Memory B cell (primary cell): ENCODE results near the gene NTSR1.

Experiments
- ATAC-seq: fragments of 150-1000 bp; cut with Tn5 transposase; 2 replicates; pipeline ENCODE4 v1.10.0; 2021; ENCODE audit warnings: low read depth, mild to moderate bottlenecking, moderate library complexity
- DNase-seq, 2 donors: peaks; one replicate each; pipeline ENCODE4 v3.0.0; 2022; ENCODE audit warnings: low spot score in 2 of 2
- H3K27ac Mint-ChIP-seq: one replicate; pipeline ENCODE4 v1.8.0; 2022; ENCODE audit warnings: mild to moderate bottlenecking, moderate library complexity, mixed read lengths
- H3K27me3 Mint-ChIP-seq: one replicate; pipeline ENCODE4 v1.8.0; 2022; ENCODE audit warnings: mixed read lengths
- H3K36me3 Mint-ChIP-seq: one replicate; pipeline ENCODE4 v1.8.0; 2022; ENCODE audit warnings: mild to moderate bottlenecking, mixed read lengths
- H3K4me1 Mint-ChIP-seq: one replicate; pipeline ENCODE4 v1.8.0; 2022; ENCODE audit warnings: mixed read lengths
- H3K4me3 Mint-ChIP-seq: one replicate; pipeline ENCODE4 v1.8.0; 2022; ENCODE audit warnings: mild to moderate bottlenecking, moderate library complexity, mixed read lengths
- H3K9me3 Mint-ChIP-seq: one replicate; pipeline ENCODE4 v1.8.0; 2022; ENCODE audit warnings: mixed read lengths

The NTSR1 gene

DNA sequence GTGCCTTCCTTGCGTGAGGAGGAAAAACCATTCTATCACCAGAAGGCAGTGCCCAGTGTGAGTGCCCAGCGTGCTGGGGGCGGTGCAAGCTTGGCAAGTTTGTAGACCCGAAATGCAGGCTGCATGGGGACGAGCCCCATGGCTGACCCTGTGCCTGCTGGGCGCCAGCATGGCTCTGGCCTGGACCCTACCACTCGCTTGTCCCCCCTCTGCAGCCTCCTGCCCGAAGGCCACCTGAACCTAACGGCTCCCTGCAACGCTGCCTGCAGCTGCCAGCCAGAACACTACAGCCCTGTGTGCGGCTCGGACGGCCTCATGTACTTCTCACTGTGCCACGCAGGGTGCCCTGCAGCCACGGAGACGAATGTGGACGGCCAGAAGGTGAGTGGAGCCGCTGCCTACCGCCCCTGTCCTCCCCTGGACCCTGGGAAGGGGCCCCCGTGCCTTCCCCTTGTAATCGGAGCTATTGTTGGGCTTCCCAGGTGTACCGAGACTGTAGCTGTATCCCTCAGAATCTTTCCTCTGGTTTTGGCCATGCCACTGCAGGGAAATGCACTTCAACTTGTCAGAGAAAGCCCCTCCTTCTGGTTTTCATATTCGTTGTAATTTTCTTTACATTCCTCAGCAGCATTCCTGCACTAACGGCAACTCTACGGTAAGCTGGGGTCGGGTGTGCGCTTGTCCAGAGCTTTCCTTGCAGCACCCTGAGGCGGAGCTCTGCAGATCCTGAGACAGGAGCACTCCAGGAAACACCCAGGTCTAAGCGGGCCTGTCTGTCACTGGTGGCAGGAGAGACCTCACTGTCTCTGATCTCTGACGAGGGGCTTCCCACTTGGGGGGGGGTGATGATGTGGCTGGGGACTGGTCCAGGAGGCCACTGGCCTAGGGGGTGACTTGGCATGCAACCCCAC lies 40.9 kb upstream of the NTSR1 start:
- no peaks in the 10 kb centered on the region for H3K4me1 Mint-ChIP-seq
- H3K27ac Mint-ChIP-seq = no peak overlapping the region
- H3K36me3 Mint-ChIP-seq = peaks cover 2% of the 10 kb centered on the region
- DNase-seq = no peak
- H3K9me3 Mint-ChIP-seq = no peaks in the 10 kb centered on the region
- no peaks in the 10 kb centered on the region for H3K27me3 Mint-ChIP-seq
- ATAC-seq = no peak
- H3K4me3 Mint-ChIP-seq = no peak overlapping the region

DNA sequence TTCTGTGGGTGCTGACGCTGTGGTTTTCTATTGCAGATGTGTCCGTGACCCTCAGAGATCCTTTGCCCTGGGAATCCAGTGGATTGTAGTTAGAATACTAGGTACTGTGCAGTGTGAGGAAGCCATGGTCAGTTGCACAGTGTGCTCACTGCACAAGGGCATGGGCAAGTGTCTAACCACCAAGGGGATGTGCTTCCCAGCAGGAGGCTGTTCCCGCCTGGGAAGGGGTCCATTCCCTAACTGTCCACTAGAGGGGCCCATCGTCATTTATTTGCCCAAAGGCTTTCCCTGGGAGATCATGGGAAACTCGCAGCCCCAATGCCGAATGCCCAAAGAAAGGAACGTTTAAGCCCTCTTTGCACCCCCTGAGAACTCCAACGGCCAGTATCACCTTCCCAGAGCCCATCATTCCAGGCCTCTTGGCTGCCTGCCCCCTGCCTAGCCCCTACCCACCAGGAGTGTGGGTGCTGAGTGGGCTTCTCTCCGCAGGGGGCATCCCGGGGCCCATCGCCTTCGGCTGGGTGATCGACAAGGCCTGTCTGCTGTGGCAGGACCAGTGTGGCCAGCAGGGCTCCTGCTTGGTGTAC lies 40.1 kb upstream of the NTSR1 start:
- Mint-ChIP-seq H3K4me3 (no peak overlapping the region), H3K27me3 (no peaks in the 10 kb centered on the region), H3K27ac (no peak overlapping the region), H3K9me3 (no peaks in the 10 kb centered on the region), H3K36me3 (peaks cover 2% of the 10 kb centered on the region), H3K4me1 (no peaks in the 10 kb centered on the region)
- DNase-seq = peak in 1 of 2 donors; percentile 33
- peak; percentile 19 for ATAC-seq

DNA sequence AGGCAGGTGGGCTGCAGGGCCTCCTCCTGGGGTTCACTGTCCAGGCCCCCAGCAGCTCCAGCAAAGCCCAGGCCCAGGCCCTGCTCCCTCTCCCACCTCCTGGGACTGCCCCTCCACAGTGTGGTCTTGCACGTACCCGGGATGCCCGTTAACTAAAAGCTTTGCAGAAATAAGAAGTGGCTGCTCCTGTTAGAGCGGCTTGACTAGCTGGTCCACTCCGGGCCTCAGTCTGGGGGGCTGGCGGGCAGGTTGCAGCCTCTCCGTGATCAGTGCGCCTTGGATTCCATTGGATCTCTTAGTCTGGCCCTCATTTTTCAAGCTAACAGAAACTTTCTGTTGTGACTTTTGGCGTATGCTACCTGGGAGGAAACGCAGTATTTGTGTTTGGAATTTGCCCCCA lies 39.4 kb upstream of the NTSR1 start:
- Mint-ChIP-seq H3K27ac (no peak overlapping the region), H3K4me3 (no peak overlapping the region), H3K4me1 (no peaks in the 10 kb centered on the region), H3K27me3 (peaks cover 4% of the 10 kb centered on the region), H3K36me3 (peaks cover 2% of the 10 kb centered on the region), H3K9me3 (no peaks in the 10 kb centered on the region)
- ATAC-seq (no peak), DNase-seq (no peak)

DNA sequence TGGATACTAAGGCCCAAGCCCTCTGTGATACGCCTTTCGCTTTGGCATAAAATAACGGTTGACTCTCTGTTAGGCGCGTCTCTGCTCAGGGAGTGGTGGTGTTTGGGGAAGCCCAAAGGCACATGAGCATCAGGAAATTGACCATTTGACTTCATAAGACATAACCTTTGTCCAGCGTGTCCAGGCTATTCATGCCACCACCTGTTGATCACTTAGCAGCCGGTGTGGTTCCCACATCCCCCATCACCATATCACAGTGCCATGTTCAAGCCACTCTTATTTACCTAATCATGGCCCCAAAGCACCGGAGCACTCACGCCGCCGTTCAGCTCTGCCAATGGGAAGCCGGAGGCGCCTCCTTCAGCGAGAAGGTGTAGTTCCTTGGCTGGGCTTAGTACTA lies 38.5 kb upstream of the NTSR1 start:
- Mint-ChIP-seq H3K27ac (no peak overlapping the region), H3K4me1 (no peaks in the 10 kb centered on the region), H3K9me3 (no peaks in the 10 kb centered on the region), H3K4me3 (no peak overlapping the region), H3K36me3 (peaks cover 2% of the 10 kb centered on the region), H3K27me3 (peaks cover 4% of the 10 kb centered on the region)
- no peak for ATAC-seq
- DNase-seq = no peak

DNA sequence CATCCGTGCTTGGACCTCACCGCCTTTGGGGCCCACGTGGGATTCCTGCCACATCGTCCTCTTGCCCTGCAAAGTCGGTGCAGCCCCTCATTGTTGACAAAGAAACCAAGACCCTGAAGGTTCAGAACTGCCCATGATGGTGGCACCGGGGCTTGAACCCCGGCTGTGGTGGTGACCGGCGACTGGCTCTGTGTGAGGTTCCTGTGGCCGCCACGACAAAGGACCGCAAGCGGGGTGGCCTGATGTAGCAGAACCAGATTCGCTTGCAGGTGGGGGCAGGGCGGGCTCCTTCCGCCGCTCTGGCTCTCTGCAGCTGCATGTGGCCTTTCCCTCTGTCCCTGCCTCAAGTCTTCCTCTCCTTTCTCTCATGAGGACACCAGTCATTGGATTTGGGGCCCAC lies 37.6 kb upstream of the NTSR1 start:
- H3K4me1 Mint-ChIP-seq = no peaks in the 10 kb centered on the region
- no peak overlapping the region for H3K27ac Mint-ChIP-seq
- DNase-seq = no peak
- no peaks in the 10 kb centered on the region for H3K9me3 Mint-ChIP-seq
- peaks cover 2% of the 10 kb centered on the region for H3K36me3 Mint-ChIP-seq
- ATAC-seq = no peak
- no peak overlapping the region for H3K4me3 Mint-ChIP-seq
- H3K27me3 Mint-ChIP-seq = peaks cover 4% of the 10 kb centered on the region

DNA sequence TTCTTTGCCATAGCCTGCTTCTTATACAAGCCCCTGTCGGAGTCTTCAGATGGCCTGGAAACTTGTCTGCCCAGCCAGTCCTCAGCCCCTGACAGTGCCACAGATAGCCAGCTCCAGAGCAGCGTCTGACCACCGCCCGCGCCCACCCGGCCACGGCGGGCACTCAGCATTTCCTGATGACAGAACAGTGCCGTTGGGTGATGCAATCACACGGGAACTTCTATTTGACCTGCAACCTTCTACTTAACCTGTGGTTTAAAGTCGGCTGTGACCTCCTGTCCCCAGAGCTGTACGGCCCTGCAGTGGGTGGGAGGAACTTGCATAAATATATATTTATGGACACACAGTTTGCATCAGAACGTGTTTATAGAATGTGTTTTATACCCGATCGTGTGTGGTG lies 36.9 kb upstream of the NTSR1 start:
- Mint-ChIP-seq H3K36me3 (peaks cover 2% of the 10 kb centered on the region), H3K9me3 (no peaks in the 10 kb centered on the region), H3K27me3 (peaks cover 4% of the 10 kb centered on the region), H3K4me1 (no peaks in the 10 kb centered on the region), H3K4me3 (no peak overlapping the region), H3K27ac (no peak overlapping the region)
- DNase-seq (no peak), ATAC-seq (no peak)

DNA sequence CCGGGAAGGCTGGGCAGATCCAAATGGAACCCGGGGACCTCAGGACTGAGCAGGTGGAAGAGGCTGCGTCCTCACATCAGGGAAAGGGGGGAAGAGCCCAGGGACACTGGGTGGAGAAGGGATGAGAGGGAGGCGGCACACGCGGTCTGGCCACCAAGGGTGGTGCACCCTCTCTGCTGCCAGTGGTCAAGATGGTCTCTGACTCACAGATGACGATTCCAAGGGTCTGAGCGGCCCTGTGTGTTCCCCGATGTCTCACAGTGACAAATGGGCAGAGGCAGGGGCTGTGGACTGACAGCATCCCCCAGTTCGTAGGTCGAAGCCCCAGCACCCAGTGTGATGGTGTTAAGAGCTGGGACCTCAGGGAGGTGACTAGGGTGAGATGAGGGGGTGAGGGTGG lies 34.3 kb upstream of the NTSR1 start:
- no peak overlapping the region for H3K27ac Mint-ChIP-seq
- peaks cover 4% of the 10 kb centered on the region for H3K27me3 Mint-ChIP-seq
- no peaks in the 10 kb centered on the region for H3K4me1 Mint-ChIP-seq
- ATAC-seq = no peak
- H3K9me3 Mint-ChIP-seq = no peaks in the 10 kb centered on the region
- no peak for DNase-seq
- H3K4me3 Mint-ChIP-seq = no peak overlapping the region
- H3K36me3 Mint-ChIP-seq = peaks cover 2% of the 10 kb centered on the region

DNA sequence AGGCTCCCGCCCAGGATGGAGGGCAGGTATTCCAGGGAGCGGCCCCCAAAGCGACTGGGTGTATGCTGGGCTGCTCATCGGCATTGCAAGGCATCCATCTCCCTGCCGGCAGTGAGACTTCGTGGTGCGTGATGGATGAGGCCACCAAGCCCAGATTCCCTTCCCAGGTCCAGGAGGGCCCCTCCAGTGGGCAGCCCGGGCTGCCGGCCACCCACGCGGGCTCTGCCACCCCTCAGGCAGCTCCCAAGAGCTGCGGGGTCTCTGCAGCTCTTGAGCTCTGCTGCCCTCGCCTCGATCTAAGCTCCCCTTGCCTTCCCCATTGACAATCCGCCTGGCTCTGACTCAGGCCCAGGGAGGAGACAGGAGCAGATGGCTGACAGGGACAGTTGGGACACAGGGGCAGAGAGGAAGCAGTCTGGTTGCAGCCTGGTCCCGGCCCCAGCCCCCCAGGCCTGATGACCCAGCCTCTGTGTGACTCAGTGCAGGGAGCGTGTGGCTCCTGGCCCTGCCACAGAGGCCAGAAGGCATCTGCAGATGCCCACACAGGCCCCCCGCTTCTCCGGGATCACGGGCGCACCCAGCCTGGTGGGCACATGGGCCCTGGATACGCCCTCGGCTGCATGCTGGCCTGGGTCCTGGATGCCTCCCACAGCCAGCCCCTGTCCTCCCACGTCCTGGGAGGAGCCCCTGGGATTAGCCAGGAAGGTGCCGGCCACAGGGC lies 33.3 kb upstream of the NTSR1 start:
- Mint-ChIP-seq H3K36me3 (peaks cover 2% of the 10 kb centered on the region), H3K27ac (no peak overlapping the region), H3K9me3 (no peaks in the 10 kb centered on the region), H3K27me3 (peaks cover 4% of the 10 kb centered on the region), H3K4me3 (no peak overlapping the region), H3K4me1 (no peaks in the 10 kb centered on the region)
- ATAC-seq = no peak
- no peak for DNase-seq

DNA sequence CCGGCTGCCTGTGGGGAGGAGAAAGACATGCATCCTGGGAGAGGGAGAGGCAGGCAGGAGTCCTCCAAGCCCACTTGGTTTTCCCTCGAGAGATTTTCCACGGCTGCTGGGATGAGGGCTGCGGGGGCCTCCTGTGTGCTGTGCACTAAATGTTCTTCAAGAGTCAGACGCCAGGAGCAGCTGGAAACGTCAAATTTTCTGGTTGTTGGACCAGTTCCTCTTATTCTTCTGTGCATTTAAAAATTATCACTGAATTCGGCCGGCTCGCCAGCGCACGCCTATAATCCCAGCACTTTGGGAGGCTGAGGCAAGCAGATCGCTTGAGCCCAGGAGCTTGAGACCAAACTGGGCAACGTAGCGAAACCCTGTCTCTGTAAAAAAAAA lies 32.8 kb upstream of the NTSR1 start:
- Mint-ChIP-seq H3K9me3 (no peaks in the 10 kb centered on the region), H3K27me3 (peaks cover 4% of the 10 kb centered on the region), H3K27ac (no peak overlapping the region), H3K4me1 (no peaks in the 10 kb centered on the region), H3K4me3 (no peak overlapping the region), H3K36me3 (peaks cover 2% of the 10 kb centered on the region)
- no peak for ATAC-seq
- no peak for DNase-seq

DNA sequence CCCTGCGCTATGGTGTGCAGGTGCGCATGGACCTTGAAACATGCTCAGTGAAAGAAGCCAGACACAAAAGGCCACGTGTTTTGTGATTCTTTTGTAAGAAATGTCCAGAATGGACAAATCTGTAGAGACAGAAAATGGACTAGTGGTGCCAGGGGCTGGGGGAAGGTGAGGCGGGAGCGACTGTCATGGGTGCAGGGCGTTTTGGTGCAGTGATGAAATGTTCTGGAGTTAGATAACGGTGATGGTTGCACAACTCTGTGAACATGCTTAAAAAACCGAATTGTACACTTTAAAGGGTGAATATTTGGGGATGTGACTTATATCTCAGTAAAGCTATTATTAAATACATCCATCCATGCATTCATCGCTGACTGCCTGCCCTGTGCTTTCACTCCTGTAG lies 31.7 kb upstream of the NTSR1 start:
- Mint-ChIP-seq H3K9me3 (no peaks in the 10 kb centered on the region), H3K36me3 (peaks cover 2% of the 10 kb centered on the region), H3K27ac (no peak overlapping the region), H3K27me3 (peaks cover 8% of the 10 kb centered on the region), H3K4me1 (no peaks in the 10 kb centered on the region), H3K4me3 (no peak overlapping the region)
- ATAC-seq (no peak), DNase-seq (no peak)

DNA sequence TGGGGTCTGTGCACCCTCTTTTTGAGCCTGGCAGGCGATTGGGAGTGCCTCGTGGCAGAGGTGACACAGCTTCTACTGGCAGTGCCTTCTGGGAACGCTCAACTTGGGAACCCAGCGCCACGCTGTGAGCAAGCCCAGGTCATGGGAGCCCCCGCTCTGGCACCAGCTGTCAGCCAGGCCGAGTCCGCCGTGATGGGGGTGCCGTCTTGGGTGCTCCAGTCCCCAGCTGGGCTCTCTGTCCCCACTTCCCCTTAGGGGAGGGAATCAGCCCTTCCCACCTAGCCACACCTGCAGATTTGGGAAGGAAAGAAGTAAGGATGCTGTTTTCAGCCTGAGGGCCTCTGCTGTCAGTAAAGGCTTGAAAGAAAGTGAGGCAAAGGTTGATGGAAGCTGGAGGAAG lies 31.0 kb upstream of the NTSR1 start:
- Mint-ChIP-seq H3K9me3 (no peaks in the 10 kb centered on the region), H3K27ac (no peak overlapping the region), H3K4me3 (no peak overlapping the region), H3K27me3 (peaks cover 11% of the 10 kb centered on the region), H3K36me3 (peaks cover 2% of the 10 kb centered on the region), H3K4me1 (no peaks in the 10 kb centered on the region)
- no peak for ATAC-seq
- no peak for DNase-seq

DNA sequence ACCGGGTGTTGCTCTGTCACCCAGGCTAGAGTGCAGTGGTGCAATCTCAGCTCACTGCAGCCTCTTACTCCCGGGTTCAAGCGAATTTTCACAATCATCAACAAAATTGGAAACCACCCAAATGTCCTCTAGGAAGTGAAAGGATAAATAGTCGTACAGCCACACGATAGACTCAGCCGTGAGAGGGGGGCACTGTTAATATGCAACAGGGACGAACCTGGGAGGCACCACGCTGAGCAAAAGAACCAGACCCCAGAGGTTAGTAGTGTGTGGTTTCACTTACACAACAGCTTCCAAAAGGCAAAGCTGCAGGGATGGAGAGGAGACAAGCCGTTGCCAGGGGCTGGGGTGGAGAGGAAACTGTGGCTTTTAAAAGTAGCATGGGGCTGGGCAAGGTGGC lies 30.1 kb upstream of the NTSR1 start:
- Mint-ChIP-seq H3K36me3 (peaks cover 2% of the 10 kb centered on the region), H3K9me3 (no peaks in the 10 kb centered on the region), H3K4me1 (no peaks in the 10 kb centered on the region), H3K27ac (no peak overlapping the region), H3K4me3 (no peak overlapping the region), H3K27me3 (peaks cover 11% of the 10 kb centered on the region)
- ATAC-seq (no peak), DNase-seq (no peak)

DNA sequence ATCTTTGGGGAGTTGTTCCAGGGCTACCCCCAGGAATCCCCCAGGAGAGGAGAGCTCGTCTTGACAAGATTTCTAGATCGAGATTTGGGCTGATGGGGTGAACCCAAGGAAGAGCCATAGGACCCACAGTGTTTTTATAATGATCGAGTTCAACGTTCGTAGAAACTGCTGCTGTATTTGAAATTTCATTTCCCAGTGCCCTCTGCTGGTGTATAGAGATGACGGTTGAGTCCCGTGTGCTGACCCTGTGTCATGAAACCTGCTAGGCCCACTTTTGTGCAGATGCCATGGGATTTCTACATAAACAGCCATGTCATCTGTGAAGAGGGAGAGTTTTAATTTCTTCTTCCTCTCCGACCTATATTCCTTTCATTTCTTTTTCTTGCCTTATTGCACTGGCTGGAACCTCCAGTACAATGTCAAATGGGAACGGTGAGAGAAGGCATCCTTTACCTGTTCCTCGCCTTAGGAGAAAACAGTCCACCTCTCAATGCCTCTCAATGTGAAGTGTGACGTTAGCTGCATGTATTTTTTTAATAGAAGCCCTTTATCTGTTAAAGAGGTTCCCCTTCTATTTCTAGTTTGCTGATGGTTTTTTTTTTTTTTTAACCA lies 28.6 kb upstream of the NTSR1 start:
- DNase-seq (no peak), ATAC-seq (no peak)
- Mint-ChIP-seq H3K9me3 (no peaks in the 10 kb centered on the region), H3K27me3 (peaks cover 7% of the 10 kb centered on the region), H3K27ac (no peak overlapping the region), H3K36me3 (peaks cover 2% of the 10 kb centered on the region), H3K4me1 (no peaks in the 10 kb centered on the region), H3K4me3 (no peak overlapping the region)

DNA sequence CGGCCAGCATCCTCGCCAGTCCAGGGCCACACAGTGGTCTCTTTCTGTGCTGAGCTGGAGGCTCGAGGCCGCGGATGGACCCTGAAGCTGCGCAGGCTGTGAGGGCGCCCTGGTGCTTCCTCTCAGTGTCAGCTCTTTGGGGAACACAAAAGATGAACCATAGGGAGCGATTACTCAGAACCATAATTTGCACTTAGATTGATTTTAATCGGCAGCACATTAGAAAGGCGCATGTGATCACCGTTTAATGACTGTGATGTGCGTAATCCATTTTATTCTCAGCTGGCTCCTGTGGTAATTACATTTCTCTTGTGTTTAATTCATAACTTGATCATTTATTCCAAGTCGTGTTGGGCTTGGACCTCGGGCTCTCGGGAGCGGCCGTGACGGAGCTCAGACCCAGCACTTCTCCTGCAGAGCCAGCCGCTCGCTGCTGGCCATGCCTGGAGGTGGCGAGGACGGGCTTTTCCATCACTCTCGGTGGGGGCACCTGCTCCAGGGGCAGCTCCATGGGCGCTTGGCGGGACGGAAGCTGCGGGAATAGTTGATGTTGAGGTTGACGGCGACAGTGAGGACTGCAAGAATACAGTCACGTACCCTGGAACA lies 25.6 kb upstream of the NTSR1 start:
- DNase-seq (no peak), ATAC-seq (no peak)
- H3K27me3 Mint-ChIP-seq = peaks cover 17% of the 10 kb centered on the region
- no peak overlapping the region for H3K27ac Mint-ChIP-seq
- no peak overlapping the region for H3K4me3 Mint-ChIP-seq
- H3K9me3 Mint-ChIP-seq = no peaks in the 10 kb centered on the region
- peaks cover 3% of the 10 kb centered on the region for H3K4me1 Mint-ChIP-seq
- peaks cover 2% of the 10 kb centered on the region for H3K36me3 Mint-ChIP-seq
